T-helper 1 cell treated with Interleukin-12 subunit alpha and Interleukin-12 subunit beta and Interleukin-4 antibody, amounts not matched to agents 30 μg/mL and 1 μg/mL, for 36 hours (primary cell): Measurements from ENCODE around the gene BMP7.

Source experiments
- H3K27ac Mint-ChIP-seq: one replicate; pipeline ENCODE4 v1.8.0; 2021; ENCODE audit warnings: mild to moderate bottlenecking, mixed read lengths
- H3K27me3 Mint-ChIP-seq: one replicate; pipeline ENCODE4 v1.8.0; 2021; ENCODE audit warnings: low read depth, mixed read lengths
- H3K36me3 Mint-ChIP-seq: one replicate; pipeline ENCODE4 v1.8.0; 2021; ENCODE audit warnings: low read depth, mixed read lengths
- H3K4me1 Mint-ChIP-seq: one replicate; pipeline ENCODE4 v1.8.0; 2021; ENCODE audit warnings: low read depth, mixed read lengths
- H3K4me3 Mint-ChIP-seq: one replicate; pipeline ENCODE4 v1.8.0; 2021; ENCODE audit warnings: mild to moderate bottlenecking, moderate library complexity, mixed read lengths
- H3K9me3 Mint-ChIP-seq: one replicate; pipeline ENCODE4 v1.8.0; 2021; ENCODE audit warnings: mixed read lengths

BMP7 gene

DNA sequence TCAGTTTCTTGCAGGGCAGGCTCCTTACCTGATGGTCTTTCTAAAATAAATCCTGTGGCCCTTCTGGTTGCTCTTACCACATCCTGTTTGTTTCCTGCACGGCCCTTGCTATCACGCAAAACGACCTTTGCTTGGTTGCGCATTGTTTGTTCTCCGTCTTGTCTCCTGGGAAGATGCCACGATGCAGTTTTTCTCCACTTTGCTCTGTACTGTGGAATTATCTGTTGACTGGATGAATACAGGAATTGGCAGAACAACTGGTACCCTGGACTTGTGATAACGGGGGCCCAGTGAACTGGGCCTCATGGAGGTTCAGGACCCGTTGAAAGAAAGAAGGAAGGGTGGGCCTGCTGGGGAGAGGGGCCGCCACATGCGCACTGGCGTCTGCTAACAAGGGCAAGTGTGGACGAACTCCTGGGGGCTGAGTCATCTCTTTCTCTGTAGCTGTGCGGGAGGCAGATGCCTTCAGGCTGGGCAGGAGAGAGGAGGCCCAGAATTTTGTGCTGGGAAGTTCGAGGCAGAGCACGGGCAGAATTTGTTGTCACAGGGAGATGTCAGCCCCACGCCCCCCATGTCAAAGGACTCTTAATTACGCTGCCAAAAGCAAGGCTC lies 139.9 kb downstream of the BMP7 start:
- Mint-ChIP-seq H3K4me1 (peaks cover 5% of the 10 kb centered on the region), H3K36me3 (no peaks in the 10 kb centered on the region), H3K27ac (no peak overlapping the region), H3K4me3 (no peak overlapping the region), H3K27me3 (no peaks in the 10 kb centered on the region), H3K9me3 (no peaks in the 10 kb centered on the region)

DNA sequence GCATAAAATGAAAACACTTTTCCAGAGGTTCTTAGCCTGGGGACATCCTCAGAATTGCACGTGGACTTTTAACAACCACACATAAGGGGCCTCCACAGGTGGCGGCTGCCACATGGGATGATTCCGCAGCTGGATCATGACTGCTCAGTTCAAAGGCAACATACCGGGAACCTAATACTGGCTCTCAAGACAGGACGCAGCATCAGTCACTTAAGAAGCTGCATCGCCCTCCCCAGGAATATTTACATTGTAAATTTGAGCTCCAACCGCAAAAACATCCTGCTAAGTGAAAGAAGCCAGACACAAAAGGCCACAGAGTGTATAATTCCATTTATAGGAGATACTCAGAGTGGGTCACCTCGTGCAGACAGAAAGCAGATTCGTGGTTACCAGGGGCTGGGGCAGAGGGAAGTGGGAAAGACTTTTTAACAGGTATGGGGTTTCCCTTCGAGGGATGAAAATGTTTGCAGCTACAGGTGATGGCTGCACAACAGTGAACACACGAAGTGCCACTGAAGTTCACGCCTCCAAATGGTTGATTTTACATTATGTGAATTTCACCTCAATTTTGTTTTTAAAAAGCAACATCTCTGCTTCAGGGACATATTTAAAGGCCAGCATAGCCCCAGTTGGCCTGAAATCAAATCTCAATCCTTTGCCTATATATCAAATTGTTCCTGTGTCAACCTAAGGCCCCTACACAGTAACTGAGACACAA lies 141.5 kb downstream of the BMP7 start:
- no peak overlapping the region for H3K4me3 Mint-ChIP-seq
- no peaks in the 10 kb centered on the region for H3K36me3 Mint-ChIP-seq
- H3K4me1 Mint-ChIP-seq: peaks cover 5% of the 10 kb centered on the region
- no peaks in the 10 kb centered on the region for H3K27me3 Mint-ChIP-seq
- H3K9me3 Mint-ChIP-seq: no peaks in the 10 kb centered on the region
- H3K27ac Mint-ChIP-seq: no peak overlapping the region

GRCh38 chr20:57124366-57124765 lies 142.1 kb downstream of the BMP7 start:
- H3K27me3 Mint-ChIP-seq: no peaks in the 10 kb centered on the region
- no peak overlapping the region for H3K4me3 Mint-ChIP-seq
- H3K27ac Mint-ChIP-seq: no peak overlapping the region
- no peaks in the 10 kb centered on the region for H3K9me3 Mint-ChIP-seq
- peaks cover 5% of the 10 kb centered on the region for H3K4me1 Mint-ChIP-seq
- H3K36me3 Mint-ChIP-seq: no peaks in the 10 kb centered on the region

DNA sequence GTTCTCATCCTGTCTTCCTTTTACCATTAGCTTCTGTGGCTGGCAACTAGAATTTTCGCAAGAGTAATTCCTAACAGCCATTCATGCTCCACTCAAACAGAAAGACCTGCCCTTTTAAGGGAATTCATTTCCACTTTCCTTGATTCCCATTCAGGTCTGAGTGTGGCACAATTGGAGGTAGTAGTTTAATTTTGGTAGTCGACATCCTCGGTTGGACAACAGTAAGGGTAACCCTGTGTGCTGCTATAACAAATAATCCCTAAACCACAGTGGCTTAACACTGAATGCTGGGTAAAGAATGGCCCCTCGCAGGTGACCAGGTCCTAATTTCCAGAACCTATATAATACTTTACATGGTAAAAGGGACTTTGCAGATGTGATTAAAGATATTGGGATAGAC lies 142.9 kb downstream of the BMP7 start:
- H3K27ac Mint-ChIP-seq: no peak overlapping the region
- peaks cover 5% of the 10 kb centered on the region for H3K4me1 Mint-ChIP-seq
- H3K27me3 Mint-ChIP-seq: no peaks in the 10 kb centered on the region
- H3K36me3 Mint-ChIP-seq: no peaks in the 10 kb centered on the region
- no peaks in the 10 kb centered on the region for H3K9me3 Mint-ChIP-seq
- no peak overlapping the region for H3K4me3 Mint-ChIP-seq

DNA sequence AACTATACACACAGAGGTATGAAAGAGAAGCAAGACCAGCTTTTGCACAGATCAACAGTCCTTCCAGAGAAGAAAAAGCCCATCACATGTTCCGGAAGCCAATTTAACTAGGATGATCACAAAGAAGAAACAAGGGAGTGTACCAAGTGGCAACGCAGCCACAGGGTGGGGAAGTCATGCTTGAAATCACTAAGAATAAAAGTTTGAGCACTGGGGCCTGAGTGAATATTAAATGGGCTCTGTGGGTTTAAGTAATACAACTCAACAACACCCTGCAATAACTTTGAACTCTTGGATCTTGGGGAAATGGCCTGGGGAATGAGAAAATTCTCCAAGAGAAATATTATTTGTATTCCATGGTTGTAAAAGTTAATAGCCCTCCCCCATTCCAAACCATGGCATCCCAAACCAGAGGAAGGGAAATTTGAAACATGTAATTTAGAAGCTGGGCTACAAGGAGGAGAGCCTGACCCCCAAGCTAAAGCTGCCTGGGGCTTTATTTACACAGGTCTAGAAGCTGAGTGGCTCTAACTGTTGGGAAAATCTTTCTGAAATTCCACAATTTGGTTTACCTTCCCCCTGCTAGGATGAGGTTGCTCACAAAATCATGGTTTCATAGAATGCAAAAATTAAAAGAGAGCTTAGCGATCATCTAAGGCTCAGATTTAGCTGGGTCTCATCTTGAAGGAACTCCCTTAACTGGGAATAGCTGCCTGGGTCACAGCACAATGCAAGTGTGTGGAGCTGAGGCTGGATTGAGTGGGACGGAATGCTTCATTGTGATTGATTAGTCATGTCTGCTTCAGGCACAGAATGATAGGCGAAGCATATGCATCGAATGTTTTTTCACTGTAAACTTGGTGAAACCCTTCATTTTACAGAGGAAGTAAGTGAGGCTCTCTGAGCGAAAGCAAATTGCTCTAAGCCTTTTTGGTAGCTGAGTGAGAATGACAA lies 143.6 kb downstream of the BMP7 start:
- no peaks in the 10 kb centered on the region for H3K27me3 Mint-ChIP-seq
- H3K4me1 Mint-ChIP-seq: peaks cover 5% of the 10 kb centered on the region
- H3K27ac Mint-ChIP-seq: no peak overlapping the region
- no peak overlapping the region for H3K4me3 Mint-ChIP-seq
- H3K9me3 Mint-ChIP-seq: no peaks in the 10 kb centered on the region
- H3K36me3 Mint-ChIP-seq: no peaks in the 10 kb centered on the region

GRCh38 chr20:57118964-57119363 lies 147.5 kb downstream of the BMP7 start:
- Mint-ChIP-seq H3K4me1 (no peaks in the 10 kb centered on the region), H3K36me3 (no peaks in the 10 kb centered on the region), H3K27me3 (no peaks in the 10 kb centered on the region), H3K4me3 (no peak overlapping the region), H3K9me3 (no peaks in the 10 kb centered on the region), H3K27ac (no peak overlapping the region)
